HEK293T (cell line): ENCODE data around the gene KLB.

ENCODE experiments used
- CTCF ChIA-PET: fragments of 350-600 bp; formaldehyde crosslinking; extraction: SDS; loops from one replicate; lab custom pipeline; 2021; ENCODE audit warnings: antibody characterized with exemption, inconsistent platforms; lab: Yijun Ruan, JAX
- POLR2A ChIA-PET: fragments of 350-600 bp; formaldehyde crosslinking; extraction: SDS; loops from one replicate; lab custom pipeline; 2020; ENCODE audit warnings: antibody characterized with exemption, inconsistent platforms; lab: Yijun Ruan, JAX
- DNase-seq: peaks from one replicate; pipeline ENCODE4 v3.0.0; 2012; ENCODE audit warnings: mixed read lengths; ENCODE audit errors: extremely low spot score
- ARNT ChIP-seq: fragments of 450-650 bp; IDR thresholded peaks from 2 replicates; pipeline ENCODE4 v1.6.1; 2017; ENCODE audit warnings: mild to moderate bottlenecking
- BHLHE40 ChIP-seq: fragments of 450-650 bp; IDR thresholded peaks from 2 replicates; pipeline ENCODE4 v1.6.1; 2016; ENCODE audit warnings: mild to moderate bottlenecking, moderate library complexity, borderline replicate concordance
- CTBP1 ChIP-seq: fragments of 450-650 bp; IDR thresholded peaks from 2 replicates; pipeline ENCODE4 v1.6.1; 2016; ENCODE audit warnings: borderline replicate concordance
- ELF4 ChIP-seq: fragments of 450-650 bp; IDR thresholded peaks from 2 replicates; pipeline ENCODE4 v1.6.1; 2017; ENCODE audit warnings: antibody characterized with exemption
- FOXA1 ChIP-seq: fragments of 450-650 bp; IDR thresholded peaks from 2 replicates; pipeline ENCODE4 v1.6.1; 2016; ENCODE audit warnings: mild to moderate bottlenecking
- FOXK2 ChIP-seq: fragments of 450-650 bp; IDR thresholded peaks from 2 replicates; pipeline ENCODE4 v1.6.1; 2016; ENCODE audit warnings: mild to moderate bottlenecking
- FOXM1 ChIP-seq: fragments of 450-650 bp; IDR thresholded peaks from 2 replicates; pipeline ENCODE4 v1.6.1; 2017; ENCODE audit warnings: mild to moderate bottlenecking, borderline replicate concordance
- HDGF ChIP-seq: fragments of 450-650 bp; IDR thresholded peaks from 2 replicates; pipeline ENCODE4 v1.6.1; 2017; ENCODE audit warnings: antibody characterized with exemption, borderline replicate concordance
- L3MBTL2 ChIP-seq: fragments of 450-650 bp; conservative IDR thresholded peaks from 2 replicates; pipeline ENCODE4 v1.6.1; 2016; ENCODE audit warnings: mild to moderate bottlenecking
- LEF1 ChIP-seq: fragments of 450-650 bp; IDR thresholded peaks from 2 replicates; pipeline ENCODE4 v1.6.1; 2017; ENCODE audit warnings: mild to moderate bottlenecking, borderline replicate concordance
- NFRKB ChIP-seq: fragments of 450-650 bp; IDR thresholded peaks from 2 replicates; pipeline ENCODE4 v1.6.1; 2016; ENCODE audit warnings: mild to moderate bottlenecking, moderate library complexity
- SP1 ChIP-seq: fragments of 450-650 bp; IDR thresholded peaks from 2 replicates; pipeline ENCODE4 v1.6.1; 2017
- SUZ12 ChIP-seq: fragments of 450-650 bp; IDR thresholded peaks from 2 replicates; pipeline ENCODE4 v1.6.1; 2016; ENCODE audit warnings: mild to moderate bottlenecking
- TARDBP ChIP-seq: fragments of 450-650 bp; IDR thresholded peaks from 2 replicates; pipeline ENCODE4 v1.6.1; 2016
- ZNF384 ChIP-seq: fragments of 450-650 bp; IDR thresholded peaks from 2 replicates; pipeline ENCODE4 v1.6.1; 2016
- TF ChIP-seq, protein P1 (sequence below): fragments of 450-650 bp; IDR thresholded peaks from 2 replicates; pipeline ENCODE4 v1.6.1; 2016

Gene KLB

DNA sequence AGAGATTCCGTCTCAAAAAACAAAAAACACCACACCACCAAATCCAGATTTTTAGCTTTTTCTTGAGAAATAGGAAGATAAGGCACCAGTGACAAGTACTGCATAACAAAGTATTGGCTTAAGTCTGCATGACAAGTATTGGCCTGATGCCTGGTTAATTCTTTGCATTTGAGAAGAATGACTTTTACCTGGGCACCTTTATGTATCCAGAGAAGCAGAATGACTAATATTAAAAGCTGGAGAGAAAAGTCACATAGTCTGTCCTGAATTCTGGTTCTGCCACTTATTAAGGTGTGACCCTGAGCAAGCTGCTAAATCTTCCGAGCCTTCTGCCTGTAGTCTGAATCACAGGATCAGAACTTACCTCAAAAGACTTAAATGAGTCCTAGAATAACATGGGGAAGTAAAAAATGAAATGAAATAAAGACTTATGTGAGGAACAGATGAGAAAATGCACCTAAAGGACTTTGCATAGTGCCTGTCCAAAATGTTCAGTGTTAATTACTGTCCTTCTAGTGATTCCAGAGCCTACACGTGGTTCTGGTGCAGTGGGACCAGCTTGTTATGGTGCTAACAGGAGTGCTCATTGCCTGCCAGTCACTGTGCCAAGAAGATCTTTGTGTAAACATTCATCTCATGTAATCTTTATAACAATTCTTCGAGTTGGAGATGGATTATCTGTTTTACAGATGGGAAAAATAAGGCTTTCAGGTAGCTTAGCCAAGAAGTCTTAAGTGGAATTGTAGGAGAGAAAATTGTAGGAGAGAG is 88.9 kb downstream of the KLB start:
- POLR2A ChIA-PET, result no interaction called here

DNA sequence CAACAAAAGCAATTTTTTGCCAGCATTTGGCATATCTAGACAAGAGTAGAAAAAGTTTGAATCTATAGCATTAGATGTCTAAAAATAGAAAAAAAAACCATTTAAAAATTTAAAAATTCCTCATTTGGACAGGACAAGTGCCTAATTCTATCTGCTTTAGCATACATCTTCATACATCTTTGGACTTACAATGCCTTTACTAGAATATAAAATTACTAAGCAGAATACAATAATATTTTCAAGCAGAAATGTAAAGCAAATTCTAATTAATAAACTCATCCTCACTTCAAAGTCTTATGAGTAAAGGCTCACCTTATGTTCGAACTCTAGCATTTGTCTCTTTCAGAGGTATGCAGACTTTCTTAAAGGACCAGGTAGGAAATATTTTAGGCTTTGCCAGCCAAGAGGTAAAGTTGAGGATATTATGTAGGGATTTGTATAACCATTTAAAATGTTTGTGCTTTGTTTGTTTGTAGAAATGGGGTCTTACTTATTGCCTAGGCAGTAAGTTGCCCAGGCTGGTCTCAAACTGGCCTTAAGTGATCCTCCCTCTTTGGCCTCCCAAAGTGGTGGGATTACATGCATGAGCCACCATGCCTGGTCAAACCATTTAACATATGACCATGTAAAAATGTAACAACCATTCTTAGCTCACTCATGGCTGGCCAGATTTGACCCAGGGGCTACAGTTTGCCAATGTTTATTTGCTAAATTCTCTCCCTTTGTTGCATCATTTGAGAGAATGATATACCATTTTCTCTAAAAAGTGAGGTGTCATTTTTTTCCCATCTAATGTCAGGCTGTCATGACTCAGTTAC is 91.4 kb downstream of the KLB start:
- POLR2A ChIA-PET, result no interaction called here
- CTCF ChIA-PET, result no interaction called here
- no peak for DNase-seq
- TF ChIP-seq NFRKB (no peak), ARNT (no peak), HDGF (no peak), L3MBTL2 (no peak), FOXM1 (no peak), ZNF384 (no peak), LEF1 (no peak), SP1 (no peak), FOXA1 (no peak), FOXK2 (no peak), TARDBP (no peak), CTBP1 (no peak)
- TF ChIP-seq, protein P1, sequence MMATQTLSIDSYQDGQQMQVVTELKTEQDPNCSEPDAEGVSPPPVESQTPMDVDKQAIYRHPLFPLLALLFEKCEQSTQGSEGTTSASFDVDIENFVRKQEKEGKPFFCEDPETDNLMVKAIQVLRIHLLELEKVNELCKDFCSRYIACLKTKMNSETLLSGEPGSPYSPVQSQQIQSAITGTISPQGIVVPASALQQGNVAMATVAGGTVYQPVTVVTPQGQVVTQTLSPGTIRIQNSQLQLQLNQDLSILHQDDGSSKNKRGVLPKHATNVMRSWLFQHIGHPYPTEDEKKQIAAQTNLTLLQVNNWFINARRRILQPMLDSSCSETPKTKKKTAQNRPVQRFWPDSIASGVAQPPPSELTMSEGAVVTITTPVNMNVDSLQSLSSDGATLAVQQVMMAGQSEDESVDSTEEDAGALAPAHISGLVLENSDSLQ, result no peak

More for the DNA sequence above, 88.9 kb downstream of the KLB start:
- TF ChIP-seq L3MBTL2, result no peak
- TF ChIP-seq FOXA1, result no peak
- no peak for TF ChIP-seq SUZ12
- TF ChIP-seq, protein P1, result no peak
- no peak for TF ChIP-seq ZNF384
- TF ChIP-seq ARNT, result no peak
- TF ChIP-seq LEF1, result no peak
- TF ChIP-seq TARDBP, result no peak
- TF ChIP-seq SP1, result no peak
- no peak for TF ChIP-seq FOXM1
- TF ChIP-seq ELF4, result no peak
- no peak for TF ChIP-seq FOXK2
- TF ChIP-seq BHLHE40, result no peak
- TF ChIP-seq HDGF, result no peak
- TF ChIP-seq CTBP1, result no peak
- TF ChIP-seq NFRKB, result no peak
- DNase-seq, result no peak
- CTCF ChIA-PET, result no interaction called here

DNA sequence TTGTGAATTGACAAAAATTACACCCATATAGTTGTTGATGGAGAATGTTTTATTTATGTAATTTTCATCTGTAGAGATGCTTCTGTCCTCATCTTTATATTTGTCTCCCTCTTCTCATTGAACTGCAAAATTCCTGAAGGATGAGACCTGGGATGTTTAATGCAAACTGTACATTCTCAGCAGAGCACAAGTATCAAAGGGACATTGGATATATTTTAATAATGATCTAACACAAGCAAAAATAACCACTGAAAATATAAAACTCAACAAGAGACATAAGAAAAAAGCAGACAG is 91.9 kb downstream of the KLB start:
- no peak for DNase-seq
- TF ChIP-seq HDGF, result no peak
- TF ChIP-seq ZNF384, result no peak
- TF ChIP-seq BHLHE40, result no peak
- no peak for TF ChIP-seq SUZ12
- TF ChIP-seq CTBP1, result no peak
- no peak for TF ChIP-seq ARNT
- TF ChIP-seq FOXK2, result no peak
- no peak for TF ChIP-seq NFRKB
- no peak for TF ChIP-seq FOXA1
- ChIA-PET CTCF (no interaction called here), POLR2A (no interaction called here)
